IMR-90 (cell line): ENCODE results near the gene SLC66A3.

Source experiments
- CHD1 ChIP-seq: IDR thresholded peaks from 2 replicates; pipeline ENCODE4 v1.6.1; 2012; ENCODE audit warnings: low read depth, low read length, improper control_type of control experiment
- CTCF ChIP-seq: conservative IDR thresholded peaks from 2 replicates; pipeline ENCODE4 v1.5.1; 2012; ENCODE audit warnings: mild to moderate bottlenecking, low read depth, low read length, improper control_type of control experiment
- ELK1 ChIP-seq: fragments of 150-350 bp; IDR thresholded peaks from 2 replicates; pipeline ENCODE4 v1.6.1; 2016; ENCODE audit warnings: low read depth, mild to moderate bottlenecking, low read length, moderate library complexity, borderline replicate concordance
- FOS ChIP-seq: fragments of 150-350 bp; IDR thresholded peaks from 2 replicates; pipeline ENCODE4 v1.6.1; 2016; ENCODE audit warnings: low read depth, low read length
- MAFK ChIP-seq: IDR thresholded peaks from 2 replicates; pipeline ENCODE4 v1.6.1; 2012; ENCODE audit warnings: low read depth, low read length, improper control_type of control experiment
- POLR2A ChIP-seq: IDR thresholded peaks from 2 replicates; pipeline ENCODE4 v1.6.1; 2012; ENCODE audit warnings: mild to moderate bottlenecking, low read depth, low read length
- RAD21 ChIP-seq: IDR thresholded peaks from 2 replicates; pipeline ENCODE4 v1.6.1; 2012; ENCODE audit warnings: low read length, improper control_type of control experiment

GRCh38 chr2:11163439-11164317 lies 8.4 kb downstream of the SLC66A3 start:
- TF ChIP-seq CTCF (no peak), POLR2A (no peak), RAD21 (no peak), CHD1 (no peak), ELK1 (no peak), MAFK (no peak), FOS (no peak)
